Spleen (tissue), 3 donors: ENCODE results near the gene UST.

Experiments used
- POLR2A ChIP-seq, 3 donors: fragments of 450-650 bp; IDR thresholded peaks; one replicate each; pipeline ENCODE4 v1.5.1; 2017; ENCODE audit warnings: antibody characterized with exemption in 3 of 3, mild to moderate bottlenecking in 1 of 3
- POLR2AphosphoS5 ChIP-seq, 3 donors: sonication (generic); formaldehyde crosslinking; IDR thresholded peaks; one replicate each; pipeline ENCODE4 v1.5.1; 2017; ENCODE audit warnings: antibody characterized with exemption in 3 of 3

GRCh38 chr6:148709577-148709976 is 37.3 kb upstream of the UST start:
- TF ChIP-seq POLR2A (IDR thresholded peaks at IDR 0.05) (no peak), POLR2AphosphoS5 (IDR thresholded peaks at IDR 0.05) (no peak)
